Panc1 (cell line): ENCODE measurements around the gene ATAD2B.

Experiments
- POLR2AphosphoS5 ChIP-seq: IDR thresholded peaks from 2 replicates; pipeline ENCODE4 v1.6.1; 2012; ENCODE audit warnings: mild to moderate bottlenecking, low read depth, low read length, moderate library complexity
- SIN3A ChIP-seq: IDR thresholded peaks from 2 replicates; pipeline ENCODE4 v1.6.1; 2012; ENCODE audit warnings: low read depth, mild to moderate bottlenecking, low read length, moderate library complexity, borderline replicate concordance; ENCODE audit not compliant: insufficient read depth
- TCF7L2 ChIP-seq: IDR thresholded peaks from 2 replicates; pipeline ENCODE4 v1.6.1; 2011; ENCODE audit warnings: mild to moderate bottlenecking, low read depth, low read length, inconsistent platforms
- TF ChIP-seq, protein P1 (sequence below): fragments of 450-650 bp; IDR thresholded peaks from 2 replicates; pipeline ENCODE4 v1.5.1; 2017; ENCODE audit warnings: mild to moderate bottlenecking
- TF ChIP-seq, protein P2 (sequence below), 2 experiments: IDR thresholded peaks; 2 replicates each; pipeline ENCODE4 v1.6.1; 2011 to 2012; ENCODE audit warnings: low read depth in 2 of 2, control low read depth in 1 of 2, low read length in 1 of 2, mild to moderate bottlenecking in 1 of 2, moderate library complexity in 1 of 2; ENCODE audit not compliant: insufficient read depth in 1 of 2

DNA sequence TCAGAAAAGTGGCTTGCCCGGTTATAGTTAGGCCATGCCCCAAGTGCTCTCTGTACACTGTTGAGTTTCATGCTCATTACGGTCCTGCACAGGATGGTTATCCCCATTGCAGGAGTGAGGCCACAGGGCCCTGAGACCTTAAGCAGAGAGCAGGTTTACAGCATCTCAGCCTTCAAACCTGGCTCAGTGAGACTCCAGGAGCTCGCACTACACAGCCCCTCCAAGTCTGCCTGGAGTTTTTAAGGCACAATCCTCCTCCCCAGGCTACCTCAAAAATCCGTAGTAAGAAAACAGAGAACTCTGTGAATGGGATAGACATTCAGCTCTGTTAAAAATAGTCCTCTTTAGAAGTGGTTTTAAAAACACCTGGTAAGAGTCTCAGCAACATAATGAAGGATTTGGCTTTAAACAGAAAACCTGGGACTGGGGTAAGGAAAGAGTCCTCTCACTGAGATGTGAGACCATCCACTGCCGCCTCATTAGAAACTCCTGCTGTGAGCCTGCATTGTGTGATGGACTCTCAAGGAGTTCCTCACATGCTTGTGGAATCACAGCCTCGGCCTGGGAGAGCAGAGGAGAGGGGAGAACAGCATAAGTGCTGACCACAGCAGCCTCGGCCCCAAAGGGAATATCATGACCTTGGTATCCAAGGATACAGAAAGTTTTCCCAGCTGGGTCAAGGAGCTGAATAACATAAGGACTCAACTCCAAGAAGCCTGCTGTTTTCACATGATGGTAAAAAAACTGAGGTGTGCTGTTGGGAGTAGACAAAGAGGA is 214.8 kb downstream of the ATAD2B start:
- TF ChIP-seq, protein P1, sequence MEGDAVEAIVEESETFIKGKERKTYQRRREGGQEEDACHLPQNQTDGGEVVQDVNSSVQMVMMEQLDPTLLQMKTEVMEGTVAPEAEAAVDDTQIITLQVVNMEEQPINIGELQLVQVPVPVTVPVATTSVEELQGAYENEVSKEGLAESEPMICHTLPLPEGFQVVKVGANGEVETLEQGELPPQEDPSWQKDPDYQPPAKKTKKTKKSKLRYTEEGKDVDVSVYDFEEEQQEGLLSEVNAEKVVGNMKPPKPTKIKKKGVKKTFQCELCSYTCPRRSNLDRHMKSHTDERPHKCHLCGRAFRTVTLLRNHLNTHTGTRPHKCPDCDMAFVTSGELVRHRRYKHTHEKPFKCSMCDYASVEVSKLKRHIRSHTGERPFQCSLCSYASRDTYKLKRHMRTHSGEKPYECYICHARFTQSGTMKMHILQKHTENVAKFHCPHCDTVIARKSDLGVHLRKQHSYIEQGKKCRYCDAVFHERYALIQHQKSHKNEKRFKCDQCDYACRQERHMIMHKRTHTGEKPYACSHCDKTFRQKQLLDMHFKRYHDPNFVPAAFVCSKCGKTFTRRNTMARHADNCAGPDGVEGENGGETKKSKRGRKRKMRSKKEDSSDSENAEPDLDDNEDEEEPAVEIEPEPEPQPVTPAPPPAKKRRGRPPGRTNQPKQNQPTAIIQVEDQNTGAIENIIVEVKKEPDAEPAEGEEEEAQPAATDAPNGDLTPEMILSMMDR, result no peak
- TF ChIP-seq, protein P2, sequence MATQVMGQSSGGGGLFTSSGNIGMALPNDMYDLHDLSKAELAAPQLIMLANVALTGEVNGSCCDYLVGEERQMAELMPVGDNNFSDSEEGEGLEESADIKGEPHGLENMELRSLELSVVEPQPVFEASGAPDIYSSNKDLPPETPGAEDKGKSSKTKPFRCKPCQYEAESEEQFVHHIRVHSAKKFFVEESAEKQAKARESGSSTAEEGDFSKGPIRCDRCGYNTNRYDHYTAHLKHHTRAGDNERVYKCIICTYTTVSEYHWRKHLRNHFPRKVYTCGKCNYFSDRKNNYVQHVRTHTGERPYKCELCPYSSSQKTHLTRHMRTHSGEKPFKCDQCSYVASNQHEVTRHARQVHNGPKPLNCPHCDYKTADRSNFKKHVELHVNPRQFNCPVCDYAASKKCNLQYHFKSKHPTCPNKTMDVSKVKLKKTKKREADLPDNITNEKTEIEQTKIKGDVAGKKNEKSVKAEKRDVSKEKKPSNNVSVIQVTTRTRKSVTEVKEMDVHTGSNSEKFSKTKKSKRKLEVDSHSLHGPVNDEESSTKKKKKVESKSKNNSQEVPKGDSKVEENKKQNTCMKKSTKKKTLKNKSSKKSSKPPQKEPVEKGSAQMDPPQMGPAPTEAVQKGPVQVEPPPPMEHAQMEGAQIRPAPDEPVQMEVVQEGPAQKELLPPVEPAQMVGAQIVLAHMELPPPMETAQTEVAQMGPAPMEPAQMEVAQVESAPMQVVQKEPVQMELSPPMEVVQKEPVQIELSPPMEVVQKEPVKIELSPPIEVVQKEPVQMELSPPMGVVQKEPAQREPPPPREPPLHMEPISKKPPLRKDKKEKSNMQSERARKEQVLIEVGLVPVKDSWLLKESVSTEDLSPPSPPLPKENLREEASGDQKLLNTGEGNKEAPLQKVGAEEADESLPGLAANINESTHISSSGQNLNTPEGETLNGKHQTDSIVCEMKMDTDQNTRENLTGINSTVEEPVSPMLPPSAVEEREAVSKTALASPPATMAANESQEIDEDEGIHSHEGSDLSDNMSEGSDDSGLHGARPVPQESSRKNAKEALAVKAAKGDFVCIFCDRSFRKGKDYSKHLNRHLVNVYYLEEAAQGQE (IDR thresholded peaks at IDR 0.05; ENCODE audit: insufficient read depth in 1 of 2, low read depth in 2 of 2, low read length in 1 of 2), result no peak
- no peak for TF ChIP-seq POLR2AphosphoS5
- no peak for TF ChIP-seq SIN3A
- TF ChIP-seq TCF7L2, result no peak
